Stimulated activated CD8-positive, alpha-beta memory T cell treated with anti-CD3 and anti-CD28 coated beads, Interleukin-7, amount 100 ng/mL, for 1 hour (primary cell): ENCODE results near the gene RHOD.
A peak's percentile ranks its signal among the peaks of the same experiment; 100 is the strongest.

Source experiments
- DNase-seq, 2 donors: peaks; one replicate each; pipeline ENCODE4 v3.0.0-alpha.2; 2020; ENCODE audit warnings: low read depth in 2 of 2

The RHOD gene

GRCh38 chr11:67062526-67063373, 6.1 kb downstream of the RHOD start:
- no peak for DNase-seq

- DNase-seq, result no peak
Measured at GRCh38 chr11:67066333-67066709, 9.7 kb downstream of the RHOD start.

GRCh38 chr11:67071420-67072284, 15.0 kb downstream of the RHOD start:
- peak; percentile 31 to 55 for DNase-seq

GRCh38 chr11:67072295-67072694, 15.6 kb downstream of the RHOD start:
- DNase-seq, result no peak

GRCh38 chr11:67073908-67074307, 17.3 kb downstream of the RHOD start:
- no peak for DNase-seq

- DNase-seq, result no peak
Measured at GRCh38 chr11:67076202-67076601, 19.6 kb downstream of the RHOD start.

- no peak for DNase-seq
Measured at GRCh38 chr11:67079065-67079705, 22.5 kb downstream of the RHOD start.

- DNase-seq, result no peak
Measured at GRCh38 chr11:67082071-67082791, 25.6 kb downstream of the RHOD start.

- DNase-seq, result no peak
Measured at GRCh38 chr11:67083786-67084366, 27.2 kb downstream of the RHOD start.

GRCh38 chr11:67085617-67086016, 29.0 kb downstream of the RHOD start:
- DNase-seq, result no peak

- DNase-seq, result no peak
Measured at GRCh38 chr11:67090717-67091116, 34.1 kb downstream of the RHOD start.

GRCh38 chr11:67095214-67095507, 38.5 kb downstream of the RHOD start:
- no peak for DNase-seq

- DNase-seq, result no peak
Measured at GRCh38 chr11:67098799-67099429, 42.3 kb downstream of the RHOD start.

- DNase-seq, result no peak
Measured at GRCh38 chr11:67099831-67100324, 43.2 kb downstream of the RHOD start.

- DNase-seq, result no peak
Measured at GRCh38 chr11:67102664-67103063, 46.0 kb downstream of the RHOD start.

- no peak for DNase-seq
Measured at GRCh38 chr11:67105964-67106363, 49.3 kb downstream of the RHOD start.

GRCh38 chr11:67111261-67111660, 54.6 kb downstream of the RHOD start:
- DNase-seq, result no peak

GRCh38 chr11:67113231-67113721, 56.6 kb downstream of the RHOD start:
- DNase-seq, result no peak

GRCh38 chr11:67114275-67114896, 57.7 kb downstream of the RHOD start:
- DNase-seq, result no peak

- DNase-seq, result no peak
Measured at GRCh38 chr11:67116758-67117105, 60.1 kb downstream of the RHOD start.
